PFSK-1 (cell line): ENCODE data around the gene PTPRN2.

Experiments
- POLR2AphosphoS5 ChIP-seq: IDR thresholded peaks from 2 replicates; pipeline ENCODE4 v1.6.1; 2012; ENCODE audit warnings: low read depth, mild to moderate bottlenecking, control low read depth, low read length, moderate library complexity
- SIN3A ChIP-seq: IDR thresholded peaks from 2 replicates; pipeline ENCODE4 v1.6.1; 2012; ENCODE audit warnings: mild to moderate bottlenecking, low read length, moderate library complexity, borderline replicate concordance; ENCODE audit not compliant: insufficient read depth
- TAF1 ChIP-seq: IDR thresholded peaks from 2 replicates; pipeline ENCODE4 v1.6.1; 2012; ENCODE audit warnings: low read length, control low read depth, borderline replicate concordance; ENCODE audit not compliant: insufficient read depth

- TF ChIP-seq POLR2AphosphoS5: no peak
- TF ChIP-seq SIN3A: no peak
- TF ChIP-seq TAF1: no peak
Measured at GRCh38 chr7:157587805-157588560, 999.6 kb downstream of the PTPRN2 start.
